Fibroblast of peridontal ligament (primary cell): ENCODE results near the gene EWSR1.

ENCODE experiments used
- DNase-seq: peaks from one replicate; pipeline ENCODE4 v3.0.0-alpha.2; 2010; ENCODE audit errors: extremely low read depth

EWSR1 gene

DNA sequence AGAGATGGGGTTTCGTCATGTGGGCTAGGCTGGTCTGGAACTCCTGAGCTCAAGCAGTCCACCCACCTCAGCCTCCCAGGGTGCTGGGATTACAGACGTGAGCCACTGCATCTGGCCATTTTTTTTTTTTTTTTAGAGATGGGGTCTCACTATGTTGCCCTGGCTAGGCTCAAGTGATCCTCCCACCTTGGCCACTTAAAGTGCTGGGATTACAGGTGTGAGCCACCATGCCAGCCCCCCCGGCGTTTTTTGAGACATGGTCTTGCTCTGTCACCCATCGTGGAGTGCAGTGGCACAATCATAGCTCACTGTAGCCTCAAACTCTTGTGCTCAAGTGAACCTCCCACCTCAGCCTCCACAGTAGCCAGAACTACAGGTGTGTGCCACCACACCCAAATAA is 16.8 kb upstream of the EWSR1 start:
- DNase-seq = no peak

DNA sequence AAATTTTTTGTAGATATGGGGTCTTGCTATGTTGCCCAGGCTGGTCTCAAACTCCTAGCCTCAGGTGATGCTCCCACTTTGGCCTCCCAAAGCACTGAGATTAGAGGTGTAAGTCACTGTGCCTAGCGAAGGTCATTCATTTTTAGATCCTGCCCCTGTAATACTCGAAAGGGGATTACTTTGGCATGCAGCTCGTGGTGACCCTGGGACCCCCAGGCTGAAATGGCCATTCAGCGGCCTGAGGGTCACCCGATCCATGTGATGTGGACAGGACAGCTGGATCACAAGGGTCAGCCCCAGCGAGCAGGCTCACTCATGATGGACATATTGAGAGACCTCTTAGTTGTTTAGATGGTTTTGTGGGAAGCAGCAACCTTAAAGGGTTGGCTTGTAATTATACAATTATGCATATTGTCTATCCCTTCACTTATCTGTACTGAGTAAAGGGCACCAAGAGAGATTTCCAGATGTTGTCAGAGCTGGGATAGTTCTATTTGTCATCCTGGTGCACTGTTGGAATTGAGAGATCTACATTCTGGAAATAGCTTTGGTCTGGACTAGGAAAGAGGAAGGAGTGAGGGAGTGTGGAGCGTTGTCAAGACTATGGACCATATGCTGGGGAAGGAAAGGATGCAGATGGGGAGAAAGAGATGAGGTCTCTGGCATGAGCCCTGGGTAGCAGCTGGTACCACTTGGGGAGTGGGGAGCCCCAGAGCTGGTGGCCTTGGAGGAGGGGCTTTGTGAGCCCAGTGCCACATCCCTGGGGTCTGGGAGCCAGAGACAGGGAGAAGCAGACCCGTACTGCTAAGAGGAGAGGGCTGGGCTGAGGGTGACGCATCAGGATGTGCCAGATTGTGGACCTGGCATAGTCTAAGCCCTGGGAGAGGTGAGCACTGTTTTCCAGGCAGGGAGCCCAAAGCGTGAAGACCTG is 15.8 kb upstream of the EWSR1 start:
- no peak for DNase-seq

- DNase-seq = no peak
Measured at GRCh38 chr22:29253561-29254285, 14.3 kb upstream of the EWSR1 start.

DNA sequence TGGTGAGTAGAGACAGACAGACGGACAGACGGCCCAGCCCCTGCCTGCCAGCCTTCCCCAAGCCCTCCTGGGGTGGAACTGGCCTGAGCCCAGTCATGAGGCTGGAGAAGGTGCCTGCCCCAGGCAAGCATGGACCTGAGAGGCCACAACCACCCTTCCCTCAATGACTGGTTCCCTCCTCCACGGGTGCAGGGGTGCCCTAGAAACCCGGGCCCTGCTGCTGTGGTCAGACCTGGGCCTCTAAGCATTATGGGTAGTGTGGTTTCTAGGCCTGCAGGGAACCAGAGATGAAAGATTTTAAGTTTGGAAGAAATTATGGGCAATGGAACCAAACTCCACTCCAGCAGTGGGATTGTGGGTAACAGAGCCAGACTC is 13.8 kb upstream of the EWSR1 start:
- no peak for DNase-seq

GRCh38 chr22:29255064-29255621 is 12.9 kb upstream of the EWSR1 start:
- no peak for DNase-seq

- no peak for DNase-seq
Measured at GRCh38 chr22:29256606-29257325, 11.3 kb upstream of the EWSR1 start.

DNA sequence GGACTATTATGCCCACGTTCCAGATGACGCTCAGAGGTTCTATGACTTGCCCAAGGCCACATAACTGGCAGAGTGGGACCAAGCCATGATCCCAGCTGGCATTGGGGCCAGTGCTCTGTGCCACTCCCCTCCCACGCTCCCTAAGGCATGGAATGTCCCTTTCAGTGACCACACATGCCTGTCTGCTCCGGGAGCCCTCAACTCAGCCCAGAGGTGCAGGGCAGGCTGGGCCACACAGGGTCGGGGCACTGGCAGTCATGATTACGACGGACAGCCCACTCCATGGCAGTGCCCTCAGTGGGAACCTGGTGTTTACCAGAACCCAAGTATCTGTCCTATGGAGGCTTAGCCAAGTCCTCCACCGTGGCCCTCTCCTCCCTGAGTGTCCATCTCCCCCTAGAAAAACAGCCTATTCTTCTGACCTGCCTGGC is 10.3 kb upstream of the EWSR1 start:
- no peak for DNase-seq

GRCh38 chr22:29258407-29259252 is 9.4 kb upstream of the EWSR1 start:
- no peak for DNase-seq

DNA sequence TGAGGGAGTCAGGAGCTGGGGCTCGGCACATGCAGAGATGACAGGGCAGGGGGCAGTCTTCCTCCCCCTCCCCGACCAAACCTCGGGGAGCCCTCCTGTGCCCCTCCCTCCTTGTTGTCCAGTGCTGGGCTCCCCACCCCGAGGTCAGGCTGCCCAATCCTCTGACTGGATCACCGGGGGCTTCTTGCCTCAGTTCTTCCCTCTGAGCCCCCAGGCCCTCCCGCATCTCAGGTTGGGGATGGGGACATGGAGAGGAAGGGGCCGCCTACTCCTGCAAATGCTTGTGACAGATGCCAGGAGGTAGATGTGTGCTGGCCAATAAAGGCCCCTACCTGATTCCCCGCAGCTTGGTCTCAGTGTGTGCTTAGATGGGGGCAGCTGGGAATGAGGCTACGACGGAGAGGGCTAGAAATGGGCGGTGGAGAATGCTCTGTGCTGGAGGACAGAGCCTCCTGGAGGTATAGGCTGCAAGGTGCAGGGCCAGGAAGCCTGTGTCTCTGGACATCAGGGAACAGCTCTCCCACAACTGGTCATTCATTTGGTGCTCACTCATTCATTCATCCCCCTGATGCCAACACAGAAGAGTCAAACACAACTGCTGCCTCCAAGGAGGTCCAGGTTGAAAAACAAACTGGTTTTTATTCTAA is 8.7 kb upstream of the EWSR1 start:
- DNase-seq = no peak

DNA sequence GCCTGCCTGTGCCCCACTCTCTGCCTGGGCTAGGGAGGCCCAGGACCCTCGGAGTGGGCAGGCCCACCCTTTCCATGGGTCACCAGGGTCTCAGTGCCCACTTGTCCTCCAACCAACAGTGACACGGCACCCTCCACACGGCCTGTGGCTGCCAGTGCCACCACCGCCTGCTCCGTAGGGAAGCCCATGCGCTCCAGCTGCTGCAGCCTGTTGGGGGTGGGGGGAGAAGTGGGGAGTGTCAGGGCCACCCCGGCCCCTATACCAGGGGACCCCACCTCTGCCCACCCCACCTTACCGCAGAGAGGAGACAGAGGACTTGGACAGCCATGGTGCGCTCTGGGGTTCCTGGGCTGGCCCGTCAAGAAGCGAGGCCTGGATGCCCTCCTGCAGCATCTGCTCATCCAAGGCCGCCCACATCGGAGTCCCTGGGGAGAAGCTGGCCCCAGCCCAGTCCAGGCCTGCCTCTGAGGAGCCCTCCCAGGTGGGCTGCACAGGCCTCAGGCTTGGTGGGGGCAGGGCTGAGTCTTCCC is 8.0 kb upstream of the EWSR1 start:
- no peak for DNase-seq

DNA sequence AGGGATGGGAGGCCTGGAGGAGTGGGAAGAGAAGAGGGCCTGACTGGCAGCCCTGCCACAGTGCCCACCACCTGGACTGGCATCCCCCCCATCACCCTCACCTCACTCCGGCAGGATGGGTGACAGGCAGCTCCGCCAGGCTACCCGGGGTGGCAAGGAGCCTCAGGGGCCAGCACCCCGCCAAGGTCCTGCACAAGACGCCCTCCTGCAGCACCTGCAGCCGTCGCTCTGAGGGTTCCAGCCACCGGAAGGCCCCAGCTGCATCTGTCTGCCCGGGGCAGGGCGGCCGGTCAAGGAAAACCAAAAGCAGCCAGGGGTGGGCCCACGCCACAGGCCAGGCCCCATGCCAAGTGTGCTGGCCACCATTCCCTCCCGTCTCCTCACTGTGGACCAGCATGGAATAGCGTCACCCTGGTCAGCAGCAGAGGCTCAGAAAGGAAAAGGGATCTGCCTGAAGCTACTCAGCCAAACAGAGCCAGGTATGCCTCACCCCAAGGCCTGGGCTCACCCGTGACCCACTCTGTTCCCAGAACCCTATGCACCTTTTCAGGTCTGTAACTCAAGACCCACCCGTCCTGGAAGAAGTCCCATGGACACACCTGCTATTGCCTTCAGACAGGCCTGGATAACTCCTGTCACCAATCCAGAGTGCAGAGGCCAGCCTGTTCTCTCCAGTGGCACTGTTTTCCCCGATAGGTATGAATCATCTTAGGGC is 7.3 kb upstream of the EWSR1 start:
- no peak for DNase-seq

- DNase-seq = no peak
Measured at GRCh38 chr22:29263791-29264276, 4.2 kb upstream of the EWSR1 start.

GRCh38 chr22:29265305-29265704 is 2.8 kb upstream of the EWSR1 start:
- DNase-seq = no peak

DNA sequence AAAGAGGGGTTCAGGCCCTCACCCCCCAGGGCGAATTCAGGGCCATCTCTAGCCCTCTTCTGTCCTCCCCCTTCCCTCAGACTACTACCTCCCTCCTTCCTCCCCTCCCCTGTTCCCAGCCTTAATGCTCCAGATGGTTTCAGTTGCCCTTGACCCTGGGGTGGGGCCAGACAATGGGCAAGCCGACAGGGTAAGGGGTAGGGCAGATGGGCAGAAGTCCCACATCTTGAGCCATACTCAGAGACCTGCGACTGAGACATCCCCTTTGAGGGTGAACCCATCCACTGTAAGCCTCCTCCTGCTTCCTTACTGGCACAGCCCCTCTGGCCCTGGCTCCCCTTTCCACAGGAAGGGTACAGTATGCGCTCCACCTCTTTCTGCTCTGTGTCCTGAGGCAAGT is 2.1 kb upstream of the EWSR1 start:
- peak; percentile 27 for DNase-seq

- no peak for DNase-seq
Measured at GRCh38 chr22:29266564-29267461, 1.3 kb upstream of the EWSR1 start.

DNA sequence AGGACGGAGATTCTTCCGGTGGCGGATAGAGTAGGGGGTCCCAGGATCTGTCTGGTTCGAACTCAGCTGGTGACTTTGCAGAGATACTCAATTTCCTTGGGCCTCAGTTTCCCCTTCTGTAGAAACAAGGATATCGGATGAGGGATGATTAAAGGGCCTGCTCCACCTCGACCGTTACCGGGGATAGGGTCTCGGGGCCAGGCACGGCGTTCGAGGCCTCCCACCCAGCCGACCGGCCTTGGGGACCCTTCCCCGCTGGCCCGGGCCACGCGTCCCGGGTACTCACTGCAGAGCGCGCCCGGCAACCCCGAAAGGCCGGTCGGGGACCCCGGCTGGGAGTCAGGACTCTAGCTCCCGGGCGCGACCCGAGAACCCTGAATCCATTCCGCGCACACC is 608 bp upstream of the EWSR1 start:
- DNase-seq = no peak

DNA sequence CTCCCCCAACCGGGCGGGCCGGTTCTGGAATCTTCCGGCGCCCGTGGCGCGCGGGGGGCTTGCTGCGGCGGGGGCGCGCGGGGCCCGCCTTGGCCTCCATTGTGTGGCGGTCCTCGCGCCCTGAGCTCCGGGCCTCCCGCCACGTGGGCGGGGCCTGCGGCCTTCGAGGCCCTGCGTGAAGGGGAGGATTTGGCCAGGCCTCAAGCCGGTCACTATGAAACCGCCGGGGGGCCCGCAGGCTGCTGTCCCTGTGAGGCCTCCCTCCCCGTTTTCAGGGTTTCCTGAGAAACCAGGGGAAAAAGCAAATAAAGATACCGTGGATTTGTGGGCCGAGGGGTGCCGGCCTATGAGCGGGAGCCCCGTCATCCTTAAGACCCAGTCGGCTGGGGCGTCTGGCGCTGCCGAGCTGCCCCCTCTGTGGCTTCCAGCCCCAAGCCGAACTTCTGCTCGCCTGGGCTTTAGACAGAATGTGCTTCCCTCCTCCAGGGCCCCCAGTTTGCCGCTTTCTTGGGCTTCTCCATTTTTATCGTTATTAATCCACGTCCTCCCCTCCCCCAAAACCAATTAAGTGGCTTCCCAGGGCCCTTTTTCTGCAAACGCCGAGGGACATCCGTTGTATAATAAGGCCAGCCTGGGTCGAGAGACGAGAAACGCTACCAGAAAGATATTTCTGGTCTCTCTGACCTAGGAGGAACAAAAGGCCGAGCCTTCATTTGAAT is 602 bp downstream of the EWSR1 start:
- peak; percentile 69 for DNase-seq

GRCh38 chr22:29269230-29269604 is 1.1 kb downstream of the EWSR1 start:
- DNase-seq = peak; percentile 14
